ENCODE data around the gene YY1.

DNA sequence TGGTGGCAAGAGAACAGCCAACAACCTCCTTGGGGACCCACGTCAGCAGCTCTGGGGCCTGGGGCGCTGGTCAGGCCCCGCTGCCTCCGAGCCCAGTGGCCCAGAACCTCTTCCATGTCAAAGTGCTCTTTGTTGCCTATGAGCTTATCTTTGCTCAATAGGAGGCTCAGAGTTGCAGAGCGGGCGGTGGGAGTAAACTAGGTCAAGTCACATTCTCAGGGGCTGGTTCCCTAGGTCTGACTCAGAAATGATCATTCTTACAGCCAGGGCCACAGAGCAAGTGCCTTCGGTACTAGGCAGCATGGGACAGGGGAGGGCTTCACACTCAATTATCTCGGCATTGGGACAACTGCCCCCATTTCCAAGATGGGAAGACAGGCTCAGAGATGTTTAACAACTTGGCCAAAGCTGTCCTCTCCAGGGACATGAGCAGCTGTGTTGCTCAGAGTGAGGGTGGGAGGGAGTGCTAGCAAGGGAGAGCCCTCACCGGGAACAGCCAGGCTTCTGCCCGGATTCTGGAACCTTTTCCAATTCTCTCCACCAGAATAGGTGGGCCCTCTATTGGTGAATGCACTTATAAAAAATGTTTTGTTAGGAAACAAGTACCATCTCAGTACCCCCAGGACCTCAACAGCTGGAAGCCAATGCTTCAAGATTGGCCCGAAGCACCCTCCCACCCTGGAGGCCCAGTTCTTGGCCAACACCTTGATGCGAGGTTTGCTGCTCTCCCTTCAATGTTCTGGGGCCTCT is 55.4 kb downstream of the YY1 start:
- TF ChIP-seq NFRKB (IDR thresholded peaks at IDR 0.05; ENCODE audit: low read depth) (no peak), FOXJ2 (tag; IDR thresholded peaks at IDR 0.05) (no peak), ZNF263 (CRISPR knock-in tag; IDR thresholded peaks at IDR 0.05; ENCODE audit: borderline replicate concordance) (no peak)
